Measurements from ENCODE around the gene KLC1.
A peak's percentile ranks its signal among the peaks of the same experiment; 100 is the strongest.

The KLC1 gene

GRCh38 chr14:103739466-103739792, 110.4 kb downstream of the KLC1 start:
- no peak for DNase-seq

GRCh38 chr14:103739793-103740501, 110.9 kb downstream of the KLC1 start:
- no peak overlapping the region for H3K27ac Mint-ChIP-seq
- no peak for DNase-seq
- H3K9me3 Mint-ChIP-seq = no peaks in the 10 kb centered on the region
- no peak for ATAC-seq (replicated peaks)
- H3K27me3 Mint-ChIP-seq = no peaks in the 10 kb centered on the region
- H3K36me3 Mint-ChIP-seq (ENCODE audit: insufficient read depth) = peaks cover 7% of the 10 kb centered on the region
- H3K4me1 Mint-ChIP-seq (ENCODE audit: low read depth in 2 of 2) = no peaks in the 10 kb centered on the region
- no peak overlapping the region for H3K4me3 Mint-ChIP-seq

More at GRCh38 chr14:103739466-103739792, 110.4 kb downstream of the KLC1 start:
- H3K9me3 Mint-ChIP-seq = no peaks in the 10 kb centered on the region
- H3K4me3 Mint-ChIP-seq = no peak overlapping the region
- ATAC-seq (replicated peaks) = no peak
- H3K36me3 Mint-ChIP-seq (ENCODE audit: insufficient read depth) = peaks cover 9% of the 10 kb centered on the region
- no peaks in the 10 kb centered on the region for H3K4me1 Mint-ChIP-seq (ENCODE audit: low read depth in 2 of 2)
- no peaks in the 10 kb centered on the region for H3K27me3 Mint-ChIP-seq
- H3K27ac Mint-ChIP-seq = no peak overlapping the region

DNA sequence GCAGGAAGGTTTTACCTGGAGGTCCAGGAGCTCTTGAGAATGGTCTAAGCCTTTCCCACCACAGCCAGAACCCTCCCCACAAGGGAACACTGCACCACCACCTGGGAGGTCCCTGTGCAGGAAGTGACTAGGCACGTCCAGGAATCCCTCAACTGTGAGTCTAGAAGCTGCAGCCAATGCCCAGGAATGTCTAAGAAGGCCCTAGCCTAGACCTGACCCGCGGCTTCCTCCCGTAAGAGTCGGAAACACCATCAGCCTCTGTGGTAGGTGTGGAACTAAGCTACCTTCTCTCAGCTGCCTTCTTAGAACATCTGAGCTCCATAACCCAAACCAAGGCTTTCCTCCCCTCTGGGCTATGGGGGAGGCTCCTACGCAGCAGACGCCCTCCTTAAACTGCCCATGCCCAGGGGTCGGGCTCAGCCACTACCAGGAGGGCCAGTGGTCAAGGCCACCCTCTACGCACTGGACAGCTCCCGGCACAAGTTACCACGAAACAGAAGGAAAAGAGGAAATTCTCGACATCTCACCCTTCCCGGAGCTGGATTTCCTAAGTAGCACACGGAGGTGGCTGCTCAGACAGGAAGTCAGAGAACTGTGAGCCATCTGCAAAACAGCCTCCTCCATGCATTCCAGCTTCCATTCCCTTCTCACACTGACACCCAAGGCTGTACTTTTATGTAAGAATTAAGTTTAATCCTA, 112.1 kb downstream of the KLC1 start:
- Mint-ChIP-seq H3K27me3 (no peaks in the 10 kb centered on the region), H3K9me3 (no peaks in the 10 kb centered on the region), H3K4me3 (no peak overlapping the region), H3K36me3 (ENCODE audit: insufficient read depth) (peaks cover 10% of the 10 kb centered on the region), H3K27ac (no peak overlapping the region), H3K4me1 (ENCODE audit: low read depth in 2 of 2) (no peaks in the 10 kb centered on the region)
- ATAC-seq (replicated peaks) = no peak
- no peak for DNase-seq

DNA sequence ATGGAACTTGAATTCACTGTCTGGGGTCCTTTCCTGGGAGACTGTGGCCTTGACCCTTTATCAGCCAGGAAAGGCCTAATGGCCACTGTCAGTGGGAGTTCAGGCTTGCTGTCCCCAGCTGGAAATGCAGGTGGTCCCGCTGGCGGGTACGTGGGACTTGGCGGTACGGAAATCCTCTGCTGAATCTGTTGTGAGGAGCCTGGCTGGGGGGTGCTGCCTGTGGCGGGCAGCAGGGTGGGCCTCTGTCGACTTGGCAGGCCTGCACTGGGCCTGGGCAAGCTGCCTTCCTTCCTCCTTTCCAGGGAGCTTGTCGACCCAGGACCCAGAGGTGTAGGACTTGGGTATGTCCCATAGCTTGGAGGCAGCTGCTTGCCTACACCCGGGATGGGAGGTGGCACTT, 112.9 kb downstream of the KLC1 start:
- Mint-ChIP-seq H3K9me3 (no peaks in the 10 kb centered on the region), H3K36me3 (ENCODE audit: insufficient read depth) (peaks cover 10% of the 10 kb centered on the region), H3K4me3 (no peak overlapping the region), H3K27ac (no peak overlapping the region), H3K4me1 (ENCODE audit: low read depth in 2 of 2) (no peaks in the 10 kb centered on the region), H3K27me3 (no peaks in the 10 kb centered on the region)
- DNase-seq = no peak
- ATAC-seq (replicated peaks) = no peak

GRCh38 chr14:103742499-103743255, 113.7 kb downstream of the KLC1 start:
- Mint-ChIP-seq H3K27ac (no peak overlapping the region), H3K4me1 (ENCODE audit: low read depth in 2 of 2) (no peaks in the 10 kb centered on the region), H3K27me3 (no peaks in the 10 kb centered on the region), H3K9me3 (no peaks in the 10 kb centered on the region), H3K4me3 (no peak overlapping the region), H3K36me3 (ENCODE audit: insufficient read depth) (peaks cover 10% of the 10 kb centered on the region)
- ATAC-seq (replicated peaks) (no peak), DNase-seq (no peak)

GRCh38 chr14:103743691-103744090, 114.7 kb downstream of the KLC1 start:
- ATAC-seq (replicated peaks) = no peak

DNA sequence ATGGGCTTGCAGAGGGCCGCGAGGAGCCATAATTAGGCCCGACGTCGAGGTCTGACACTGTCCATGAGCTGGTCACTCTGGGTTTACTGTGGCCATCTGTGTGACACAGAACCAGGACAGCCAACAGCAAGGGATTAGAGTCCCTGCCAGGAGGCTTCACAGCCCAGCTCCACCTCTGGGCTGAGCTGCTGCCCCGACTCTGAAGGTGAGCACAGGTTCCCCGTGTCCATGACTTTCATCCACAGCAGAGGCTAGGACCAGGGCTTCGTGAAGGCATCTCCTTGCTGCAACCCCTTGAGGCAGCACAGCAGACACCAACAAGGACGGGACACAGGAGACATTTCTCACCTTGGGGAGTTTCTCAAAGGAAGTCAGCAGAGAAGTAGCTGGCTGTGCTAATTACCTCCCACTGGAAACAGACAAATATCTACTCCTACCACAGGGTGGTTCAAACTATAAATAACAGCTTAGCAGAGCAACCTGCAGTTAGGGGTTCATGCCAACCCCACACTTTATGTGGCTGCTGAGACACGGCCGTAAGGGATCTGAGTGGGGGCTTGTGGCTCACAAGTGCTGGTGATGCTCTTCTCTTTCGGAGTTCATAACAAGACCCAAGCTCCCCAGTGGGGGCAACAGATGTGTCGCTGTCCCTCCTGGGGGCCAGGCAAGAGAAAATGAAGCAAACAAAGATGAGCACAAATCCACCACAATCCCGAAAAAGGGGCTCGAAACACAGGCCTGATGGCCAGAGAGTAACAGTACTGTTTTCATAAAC, 115.8 kb downstream of the KLC1 start:
- ATAC-seq (replicated peaks) = no peak
- Mint-ChIP-seq H3K4me3 (no peak overlapping the region), H3K27me3 (no peaks in the 10 kb centered on the region), H3K9me3 (no peaks in the 10 kb centered on the region), H3K4me1 (ENCODE audit: low read depth in 2 of 2) (peaks cover 11 to 14% of the 10 kb centered on the region in 2 donors), H3K36me3 (ENCODE audit: insufficient read depth) (peaks cover 3% of the 10 kb centered on the region), H3K27ac (no peak overlapping the region)
- DNase-seq = no peak

More at GRCh38 chr14:103743691-103744090, 114.7 kb downstream of the KLC1 start:
- no peaks in the 10 kb centered on the region for H3K9me3 Mint-ChIP-seq
- H3K4me3 Mint-ChIP-seq = no peak overlapping the region
- DNase-seq = no peak
- H3K4me1 Mint-ChIP-seq (ENCODE audit: low read depth in 2 of 2) = peaks cover 8 to 10% of the 10 kb centered on the region in 2 donors
- H3K36me3 Mint-ChIP-seq (ENCODE audit: insufficient read depth) = peaks cover 8% of the 10 kb centered on the region
- no peaks in the 10 kb centered on the region for H3K27me3 Mint-ChIP-seq
- no peak overlapping the region for H3K27ac Mint-ChIP-seq

DNA sequence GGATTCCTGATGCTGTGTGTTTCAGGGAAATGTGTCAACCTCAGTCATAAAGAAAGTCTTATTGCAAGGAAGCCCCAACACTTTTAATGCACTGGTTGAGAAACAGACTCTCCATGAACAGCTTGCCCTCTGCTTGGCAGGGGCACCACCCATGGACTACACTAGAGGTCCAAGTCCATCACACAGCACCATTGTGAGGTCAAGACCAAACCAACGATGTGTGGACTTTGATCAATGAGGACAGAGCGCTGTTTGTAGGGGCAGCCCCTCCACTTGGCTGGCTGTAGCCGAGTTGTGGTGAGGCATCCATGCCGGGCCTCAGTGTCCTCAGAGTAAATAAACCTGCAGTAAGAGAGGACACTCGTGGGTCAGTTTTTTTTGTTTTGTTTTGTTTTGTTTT, 116.4 kb downstream of the KLC1 start:
- Mint-ChIP-seq H3K36me3 (ENCODE audit: insufficient read depth) (peaks cover 3% of the 10 kb centered on the region), H3K27me3 (no peaks in the 10 kb centered on the region), H3K4me3 (no peak overlapping the region), H3K9me3 (no peaks in the 10 kb centered on the region), H3K27ac (no peak overlapping the region), H3K4me1 (ENCODE audit: low read depth in 2 of 2) (peaks cover 11 to 14% of the 10 kb centered on the region in 2 donors)
- DNase-seq = no peak
- ATAC-seq (replicated peaks) = no peak

DNA sequence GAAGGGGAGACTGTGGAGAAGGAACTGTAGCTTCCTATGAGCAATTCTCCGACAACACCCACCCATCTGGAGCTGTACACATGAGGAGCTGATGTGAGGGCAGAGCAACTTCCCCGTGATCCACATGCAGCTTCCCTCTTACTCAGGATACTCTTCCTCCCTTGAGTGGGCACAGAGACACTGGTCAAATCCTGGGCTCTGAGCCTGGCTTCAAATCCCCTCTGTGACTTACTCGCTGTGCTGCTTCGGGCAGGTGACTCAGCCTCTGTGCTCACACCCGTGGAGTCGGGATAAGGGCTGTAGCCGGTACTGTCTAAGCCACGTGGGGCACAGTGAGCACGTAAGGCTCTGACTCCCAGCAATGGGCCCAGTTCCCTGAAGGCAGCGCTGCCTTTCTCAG, 117.7 kb downstream of the KLC1 start:
- Mint-ChIP-seq H3K27me3 (no peaks in the 10 kb centered on the region), H3K9me3 (no peaks in the 10 kb centered on the region), H3K36me3 (ENCODE audit: insufficient read depth) (peaks cover 7% of the 10 kb centered on the region), H3K27ac (peak overlapping the region in 1 of 2 donors; percentile 20), H3K4me3 (no peak overlapping the region), H3K4me1 (ENCODE audit: low read depth in 2 of 2) (peaks cover 11 to 14% of the 10 kb centered on the region in 2 donors)
- no peak for DNase-seq
- ATAC-seq (replicated peaks) = no peak

GRCh38 chr14:103748534-103748857, 119.5 kb downstream of the KLC1 start:
- peak; percentile 100 for ATAC-seq (replicated peaks)
- peaks cover 11% of the 10 kb centered on the region for H3K36me3 Mint-ChIP-seq (ENCODE audit: insufficient read depth)
- H3K4me1 Mint-ChIP-seq (ENCODE audit: low read depth in 2 of 2) = peaks cover 11 to 14% of the 10 kb centered on the region in 2 donors
- DNase-seq = peak; percentile 56 to 70 (median 60)
- H3K4me3 Mint-ChIP-seq = peak overlapping the region; percentile 43 to 53
- no peaks in the 10 kb centered on the region for H3K27me3 Mint-ChIP-seq
- peak overlapping the region; percentile 85 to 86 for H3K27ac Mint-ChIP-seq
- H3K9me3 Mint-ChIP-seq = no peaks in the 10 kb centered on the region

DNA sequence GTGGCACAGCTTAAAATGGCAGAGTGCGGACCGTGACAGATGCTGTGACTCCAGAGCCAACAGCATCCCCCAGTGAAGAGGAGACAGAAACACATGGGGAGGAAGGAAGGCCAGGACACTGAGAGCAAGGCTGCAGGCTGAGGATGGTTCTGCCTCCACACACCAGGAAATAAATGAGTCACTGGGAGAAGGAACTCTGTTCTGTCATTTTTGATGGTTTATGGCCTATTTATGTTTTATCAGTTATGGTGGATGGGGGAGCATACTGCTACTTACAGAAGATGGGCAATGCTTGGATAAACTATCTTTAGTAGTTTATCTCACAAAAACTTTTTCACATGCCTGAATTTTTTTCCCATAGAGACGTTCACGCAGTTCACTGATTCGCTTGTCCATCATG, 120.4 kb downstream of the KLC1 start:
- H3K4me1 Mint-ChIP-seq (ENCODE audit: low read depth in 2 of 2) = peaks cover 11 to 14% of the 10 kb centered on the region in 2 donors
- DNase-seq (no peak), ATAC-seq (replicated peaks) (no peak)
- H3K4me3 Mint-ChIP-seq = no peak overlapping the region
- H3K9me3 Mint-ChIP-seq = no peaks in the 10 kb centered on the region
- no peaks in the 10 kb centered on the region for H3K27me3 Mint-ChIP-seq
- no peak overlapping the region for H3K27ac Mint-ChIP-seq
- peaks cover 11% of the 10 kb centered on the region for H3K36me3 Mint-ChIP-seq (ENCODE audit: insufficient read depth)

DNA sequence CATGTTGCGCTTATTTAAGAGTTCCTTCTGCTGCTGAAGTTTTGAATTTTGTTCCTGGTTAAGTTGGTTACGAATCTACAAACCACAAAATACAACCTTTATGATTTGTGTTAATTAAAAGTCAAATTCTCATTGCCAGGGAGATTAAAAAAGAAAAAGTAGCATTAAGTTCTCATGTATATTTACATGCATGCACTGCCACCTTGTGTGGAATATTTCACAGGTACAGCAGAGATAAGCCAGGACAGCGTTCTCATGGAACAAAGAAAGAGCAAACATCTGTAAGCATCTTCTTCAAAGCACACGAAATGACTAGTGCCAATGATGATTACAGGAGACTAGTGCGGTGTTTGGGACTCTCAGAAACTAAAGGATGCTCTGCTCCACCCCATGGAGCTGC, 120.8 kb downstream of the KLC1 start:
- Mint-ChIP-seq H3K9me3 (no peaks in the 10 kb centered on the region), H3K4me3 (no peak overlapping the region), H3K4me1 (ENCODE audit: low read depth in 2 of 2) (peaks cover 11 to 14% of the 10 kb centered on the region in 2 donors), H3K27me3 (no peaks in the 10 kb centered on the region), H3K27ac (no peak overlapping the region), H3K36me3 (ENCODE audit: insufficient read depth) (peaks cover 11% of the 10 kb centered on the region)
- ATAC-seq (replicated peaks) (no peak), DNase-seq (no peak)
